HG02678 (cell line): ENCODE measurements around the gene MINDY3.

Source experiments
- ATAC-seq: cut with Tn5 transposase; IDR thresholded peaks from one replicate; pipeline ENCODE4 v1.9.1; 2021; ENCODE audit warnings: mild to moderate bottlenecking, moderate library complexity; ENCODE audit not compliant: unreplicated experiment

MINDY3 gene

GRCh38 chr10:15739254-15739970 lies 120.9 kb downstream of the MINDY3 start:
- ATAC-seq, result no peak

GRCh38 chr10:15738270-15738925 lies 121.9 kb downstream of the MINDY3 start:
- ATAC-seq, result no peak

GRCh38 chr10:15737656-15738055 lies 122.7 kb downstream of the MINDY3 start:
- ATAC-seq, result no peak

GRCh38 chr10:15735763-15736162 lies 124.5 kb downstream of the MINDY3 start:
- no peak for ATAC-seq

DNA sequence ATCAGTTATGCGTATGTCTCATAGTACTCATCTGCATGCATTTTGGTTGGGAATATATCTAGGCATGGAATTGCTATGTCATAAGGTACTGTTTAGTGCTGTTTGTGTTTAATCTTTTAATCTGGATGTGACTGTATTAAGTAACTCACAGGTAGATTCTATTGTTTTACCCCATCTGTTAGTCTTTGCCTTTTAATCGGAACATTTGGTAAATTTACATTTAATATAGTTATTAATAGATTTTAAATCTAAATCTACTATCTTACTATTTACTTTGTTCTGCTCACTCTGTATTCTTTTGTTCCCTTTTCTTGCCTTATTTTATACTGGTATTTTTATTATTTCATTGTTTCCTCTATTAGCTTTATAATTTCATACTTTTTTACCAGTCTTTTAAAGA lies 130.0 kb downstream of the MINDY3 start:
- ATAC-seq, result no peak

GRCh38 chr10:15729890-15730289 lies 130.4 kb downstream of the MINDY3 start:
- ATAC-seq, result no peak
